Activated CD4-positive, alpha-beta memory T cell treated with anti-CD3 and anti-CD28 coated beads for 36 hours (primary cell): ENCODE results near the gene CAMK2B. TPM values are rescaled to one million over a fixed set of nuclear protein-coding genes. Genes with fewer than 3 reads are reported as not detected.

ENCODE experiments used
- CTCF ChIA-PET: fragments of 350-600 bp; sonication (Branson Sonifier 250); formaldehyde crosslinking; loops from one replicate; lab custom pipeline; 2021; ENCODE audit warnings: antibody characterized with exemption, inconsistent platforms; lab: Charles Lee
- POLR2A ChIA-PET: fragments of 350-600 bp; sonication (Branson Sonifier 250); formaldehyde crosslinking; loops from one replicate; lab custom pipeline; 2021; ENCODE audit warnings: antibody characterized with exemption; lab: Charles Lee
- DNase-seq: peaks from one replicate; pipeline ENCODE4 v3.0.0-alpha.2; 2020
- H3K27ac Mint-ChIP-seq: one replicate; pipeline ENCODE4 v1.8.0; 2021; ENCODE audit warnings: mixed read lengths
- H3K27me3 Mint-ChIP-seq: one replicate; pipeline ENCODE4 v1.8.0; 2021; ENCODE audit warnings: mixed read lengths
- H3K36me3 Mint-ChIP-seq: one replicate; pipeline ENCODE4 v1.8.0; 2021; ENCODE audit warnings: mixed read lengths
- H3K4me1 Mint-ChIP-seq: one replicate; pipeline ENCODE4 v1.8.0; 2021; ENCODE audit warnings: low read depth, mixed read lengths
- H3K4me3 Mint-ChIP-seq: one replicate; pipeline ENCODE4 v1.8.0; 2021; ENCODE audit warnings: mild to moderate bottlenecking, mixed read lengths
- H3K9me3 Mint-ChIP-seq: one replicate; pipeline ENCODE4 v1.8.0; 2021; ENCODE audit warnings: mixed read lengths
- intact Hi-C: fragments of 100-400 bp; cut with micrococcal nuclease; formaldehyde crosslinking; loops from one replicate; pipeline ENCODE4 v1.15.1; 2023
- total RNA-seq, 2 experiments: library from RNA; stranded (reverse); gene quantifications; one replicate each; pipeline ENCODE4 v1.2.3, GENCODE V29; 2021

CAMK2B gene
- total RNA-seq, 2 experiments from 2014 or later = 0.46 to 0.76 TPM

GRCh38 chr7:44236333-44236728, 89.1 kb downstream of the CAMK2B start:
- CTCF ChIA-PET = no interaction called here
- H3K36me3 Mint-ChIP-seq = no peaks in the 10 kb centered on the region
- POLR2A ChIA-PET = no interaction called here
- H3K4me3 Mint-ChIP-seq = no peak overlapping the region
- intact Hi-C loops = no loop called here
- H3K9me3 Mint-ChIP-seq = no peaks in the 10 kb centered on the region
- no peaks in the 10 kb centered on the region for H3K4me1 Mint-ChIP-seq
- H3K27ac Mint-ChIP-seq = no peak overlapping the region
- H3K27me3 Mint-ChIP-seq = no peaks in the 10 kb centered on the region
- no peak for DNase-seq

- no peak overlapping the region for H3K27ac Mint-ChIP-seq
- intact Hi-C loops = no loop called here
- no peak overlapping the region for H3K4me3 Mint-ChIP-seq
- no peaks in the 10 kb centered on the region for H3K27me3 Mint-ChIP-seq
- no peaks in the 10 kb centered on the region for H3K4me1 Mint-ChIP-seq
- POLR2A ChIA-PET = no interaction called here
- no peaks in the 10 kb centered on the region for H3K36me3 Mint-ChIP-seq
- DNase-seq = no peak
- no peaks in the 10 kb centered on the region for H3K9me3 Mint-ChIP-seq
- CTCF ChIA-PET = interaction anchor here (1.0 kb wide), 1 partner anchor 299 kb away, joined by 3 read pairs; no protein-coding TSS in a partner anchor
These were observed 89.6 kb downstream of the CAMK2B start for GRCh38 chr7:44235582-44236332.

- H3K36me3 Mint-ChIP-seq = no peaks in the 10 kb centered on the region
- intact Hi-C loops = no loop called here
- no peaks in the 10 kb centered on the region for H3K4me1 Mint-ChIP-seq
- H3K27ac Mint-ChIP-seq = no peak overlapping the region
- no peak overlapping the region for H3K4me3 Mint-ChIP-seq
- ChIA-PET CTCF (interaction anchor here (1.0 kb wide), 1 partner anchor 300 kb away, joined by 3 read pairs; no protein-coding TSS in a partner anchor), POLR2A (no interaction called here)
- H3K9me3 Mint-ChIP-seq = no peaks in the 10 kb centered on the region
- DNase-seq = no peak
- H3K27me3 Mint-ChIP-seq = no peaks in the 10 kb centered on the region
These were observed 90.3 kb downstream of the CAMK2B start for GRCh38 chr7:44235066-44235465.

GRCh38 chr7:44232901-44233715, 92.3 kb downstream of the CAMK2B start:
- intact Hi-C loops = no loop called here
- Mint-ChIP-seq H3K4me1 (no peaks in the 10 kb centered on the region), H3K4me3 (no peak overlapping the region), H3K27me3 (no peaks in the 10 kb centered on the region), H3K9me3 (no peaks in the 10 kb centered on the region), H3K36me3 (no peaks in the 10 kb centered on the region), H3K27ac (no peak overlapping the region)
- no peak for DNase-seq
- ChIA-PET CTCF (interaction anchor here (0.6 kb wide), 1 partner anchor 315 kb away, joined by 4 read pairs; no protein-coding TSS in a partner anchor), POLR2A (interaction anchor here (0.6 kb wide), 1 partner anchor 12 kb away, joined by 4 read pairs; no protein-coding TSS in a partner anchor)

GRCh38 chr7:44232396-44232795, 93.0 kb downstream of the CAMK2B start:
- POLR2A ChIA-PET = no interaction called here
- H3K36me3 Mint-ChIP-seq = no peaks in the 10 kb centered on the region
- H3K9me3 Mint-ChIP-seq = no peaks in the 10 kb centered on the region
- no peak overlapping the region for H3K27ac Mint-ChIP-seq
- intact Hi-C loops = no loop called here
- no peak for DNase-seq
- H3K4me1 Mint-ChIP-seq = no peaks in the 10 kb centered on the region
- no peaks in the 10 kb centered on the region for H3K27me3 Mint-ChIP-seq
- CTCF ChIA-PET = no interaction called here
- no peak overlapping the region for H3K4me3 Mint-ChIP-seq

- no peak for DNase-seq
- Mint-ChIP-seq H3K9me3 (no peaks in the 10 kb centered on the region), H3K36me3 (no peaks in the 10 kb centered on the region), H3K4me3 (no peak overlapping the region), H3K27me3 (peaks cover 1% of the 10 kb centered on the region), H3K4me1 (no peaks in the 10 kb centered on the region), H3K27ac (no peak overlapping the region)
- ChIA-PET POLR2A (no interaction called here), CTCF (no interaction called here)
- intact Hi-C loops = no loop called here
These were observed 94.3 kb downstream of the CAMK2B start for GRCh38 chr7:44231088-44231487.

GRCh38 chr7:44230286-44230685, 95.1 kb downstream of the CAMK2B start:
- ChIA-PET POLR2A (no interaction called here), CTCF (interaction anchor here (1.4 kb wide), 1 partner anchor 11 kb away, joined by 4 read pairs; no protein-coding TSS in a partner anchor)

GRCh38 chr7:44229546-44230105, 95.8 kb downstream of the CAMK2B start:
- CTCF ChIA-PET = interaction anchor here (1.4 kb wide), 1 partner anchor 11 kb away, joined by 4 read pairs; no protein-coding TSS in a partner anchor
- H3K4me3 Mint-ChIP-seq = no peak overlapping the region
- no peaks in the 10 kb centered on the region for H3K4me1 Mint-ChIP-seq
- no peak for DNase-seq
- POLR2A ChIA-PET = no interaction called here
- H3K27me3 Mint-ChIP-seq = peaks cover 6% of the 10 kb centered on the region
- no peak overlapping the region for H3K27ac Mint-ChIP-seq
- no peaks in the 10 kb centered on the region for H3K36me3 Mint-ChIP-seq
- intact Hi-C loops = no loop called here
- no peaks in the 10 kb centered on the region for H3K9me3 Mint-ChIP-seq

More at GRCh38 chr7:44230286-44230685, 95.1 kb downstream of the CAMK2B start:
- Mint-ChIP-seq H3K27me3 (peaks cover 6% of the 10 kb centered on the region), H3K27ac (no peak overlapping the region), H3K36me3 (no peaks in the 10 kb centered on the region), H3K4me1 (no peaks in the 10 kb centered on the region), H3K9me3 (no peaks in the 10 kb centered on the region), H3K4me3 (no peak overlapping the region)
- intact Hi-C loops = no loop called here
- no peak for DNase-seq

GRCh38 chr7:44228571-44229350, 96.6 kb downstream of the CAMK2B start:
- Mint-ChIP-seq H3K27ac (no peak overlapping the region), H3K27me3 (peaks cover 6% of the 10 kb centered on the region), H3K36me3 (no peaks in the 10 kb centered on the region), H3K4me1 (no peaks in the 10 kb centered on the region), H3K9me3 (no peaks in the 10 kb centered on the region), H3K4me3 (no peak overlapping the region)
- no peak for DNase-seq
- ChIA-PET POLR2A (no interaction called here), CTCF (interaction anchor here (1.4 kb wide), 1 partner anchor 12 kb away, joined by 4 read pairs; no protein-coding TSS in a partner anchor)
- intact Hi-C loops = no loop called here

- no peak for DNase-seq
- ChIA-PET CTCF (no interaction called here), POLR2A (no interaction called here)
- H3K27me3 Mint-ChIP-seq = peaks cover 6% of the 10 kb centered on the region
- H3K36me3 Mint-ChIP-seq = no peaks in the 10 kb centered on the region
- intact Hi-C loops = no loop called here
- no peak overlapping the region for H3K27ac Mint-ChIP-seq
- H3K4me1 Mint-ChIP-seq = no peaks in the 10 kb centered on the region
- no peaks in the 10 kb centered on the region for H3K9me3 Mint-ChIP-seq
- H3K4me3 Mint-ChIP-seq = no peak overlapping the region
These were observed 97.5 kb downstream of the CAMK2B start for GRCh38 chr7:44227911-44228310.

- Mint-ChIP-seq H3K27me3 (peaks cover 6% of the 10 kb centered on the region), H3K27ac (no peak overlapping the region), H3K4me1 (no peaks in the 10 kb centered on the region), H3K9me3 (no peaks in the 10 kb centered on the region), H3K4me3 (no peak overlapping the region), H3K36me3 (no peaks in the 10 kb centered on the region)
- CTCF ChIA-PET = no interaction called here
- intact Hi-C loops = no loop called here
- DNase-seq = no peak
- POLR2A ChIA-PET = no interaction called here
These were observed 99.0 kb downstream of the CAMK2B start for GRCh38 chr7:44226396-44226753.
